Thyroid gland (tissue), 4 donors: ENCODE data around the gene SNTN. TPM values are rescaled to one million over a fixed set of nuclear protein-coding genes. Genes with fewer than 3 reads are reported as not detected.

ENCODE experiments used
- DNase-seq, 2 donors: peaks; one replicate each; pipeline ENCODE4 v3.0.0-alpha.2; 2019
- H3K27ac ChIP-seq, 3 donors: fragments of 200-600 bp; sonication (generic); 1 replicate in 2 of 3; 2 replicates in 1 of 3; pipeline ENCODE4 v1.5.1; 2016 to 2019; ENCODE audit warnings: mild to moderate bottlenecking in 1 of 3, moderate library complexity in 1 of 3
- H3K27me3 ChIP-seq: fragments of 200-600 bp; sonication (generic); one replicate; pipeline ENCODE4 v1.5.1; 2019
- H3K36me3 ChIP-seq, 2 donors: fragments of 200-600 bp; sonication (generic); one replicate each; pipeline ENCODE4 v1.5.1; 2016 to 2019
- H3K4me1 ChIP-seq, 2 donors: fragments of 200-600 bp; sonication (generic); one replicate each; pipeline ENCODE4 v1.5.1; 2017 to 2019
- H3K4me3 ChIP-seq, 3 donors: fragments of 200-600 bp; sonication (generic); replicated peaks in 1 of 3; 1 replicate in 2 of 3; 2 replicates in 1 of 3; pipeline ENCODE4 v1.5.1; 2016; ENCODE audit warnings: mild to moderate bottlenecking in 1 of 3
- H3K9me3 ChIP-seq: fragments of 200-600 bp; sonication (generic); one replicate; pipeline ENCODE4 v1.5.1; 2017
- CTCF ChIP-seq, 6 experiments: fragments of 200-600 bp in 3 of 6; fragments of 450-650 bp in 3 of 6; sonication (generic) in 3 of 6; IDR thresholded peaks; one replicate each; pipeline ENCODE4 v1.5.1; 2016 to 2019; ENCODE audit warnings: antibody characterized with exemption in 6 of 6, mild to moderate bottlenecking in 2 of 6, inconsistent platforms in 1 of 6, moderate library complexity in 1 of 6
- POLR2A ChIP-seq, 2 donors: fragments of 450-650 bp; IDR thresholded peaks; one replicate each; pipeline ENCODE4 v1.6.1; 2017; ENCODE audit warnings: antibody characterized with exemption in 2 of 2, mild to moderate bottlenecking in 2 of 2, moderate library complexity in 1 of 2
- WGBS, 2 donors: methylation state at CpG; one replicate each; pipeline ENCODE4 v1.1.5; 2017; 5-methylcytosine and 5-hydroxymethylcytosine counted together
- intact Hi-C: fragments of 100-400 bp; cut with DNase I; formaldehyde crosslinking; loops from one replicate; pipeline ENCODE4 v1.15.1; 2023
- total RNA-seq, 4 donors: library from RNA; depleted of rRNA; stranded (reverse); fragments of >200 nt; gene quantifications; one replicate each; pipeline ENCODE4 v1.2.3, GENCODE V29; 2016

Gene SNTN
- not detected for total RNA-seq

- Histone ChIP-seq H3K27me3 (no peaks in the 10 kb centered on the region), H3K9me3 (no peaks in the 10 kb centered on the region), H3K27ac (no peak within 1 kb of the TSS), H3K4me3 (no peak within 1 kb of the TSS), H3K36me3 (no peaks in the 10 kb centered on the region), H3K4me1 (no peaks in the 10 kb centered on the region)
- WGBS, 2 donors, result 47 to 71% methylated on average over 5 of the region's 5 CpGs
- TF ChIP-seq CTCF (IDR thresholded peaks at IDR 0.05) (no peak), POLR2A (IDR thresholded peaks at IDR 0.05) (no peak)
- DNase-seq, result no peak
- intact Hi-C loops, result no loop called here
These were observed at the start of gene SNTN for GRCh38 chr3:63652066-63652725. TSS of gene SNTN (plus strand) at chr3:63652675. CDS start at chr3:63652688, 13 bp downstream.

- H3K27me3 ChIP-seq, result no peaks in the 10 kb centered on the region
- no peak for TF ChIP-seq CTCF (IDR thresholded peaks at IDR 0.05)
- TF ChIP-seq POLR2A (IDR thresholded peaks at IDR 0.05), result no peak
- H3K4me3 ChIP-seq, result no peak overlapping the region
- H3K27ac ChIP-seq, result no peak overlapping the region
- H3K4me1 ChIP-seq, result no peaks in the 10 kb centered on the region
- no peak for DNase-seq
- H3K9me3 ChIP-seq, result no peaks in the 10 kb centered on the region
- H3K36me3 ChIP-seq, result no peaks in the 10 kb centered on the region
- intact Hi-C loops, result no loop called here
- WGBS, 2 donors, result 83 to 85% methylated on average over 3 of the region's 3 CpGs
These were observed 44.8 kb upstream of the SNTN start for GRCh38 chr3:63607716-63608115.

- intact Hi-C loops, result no loop called here
- Histone ChIP-seq H3K9me3 (no peaks in the 10 kb centered on the region), H3K4me3 (no peak overlapping the region), H3K27ac (no peak overlapping the region), H3K36me3 (no peaks in the 10 kb centered on the region), H3K27me3 (no peaks in the 10 kb centered on the region), H3K4me1 (no peaks in the 10 kb centered on the region)
- TF ChIP-seq CTCF (IDR thresholded peaks at IDR 0.05) (no peak), POLR2A (IDR thresholded peaks at IDR 0.05) (no peak)
- 84 to 90% methylated on average over 7 of the region's 7 CpGs for WGBS, 2 donors
- no peak for DNase-seq
These were observed 43.1 kb upstream of the SNTN start for GRCh38 chr3:63609408-63609807.

- DNase-seq, result no peak
- H3K27ac ChIP-seq, result no peak overlapping the region
- TF ChIP-seq POLR2A (IDR thresholded peaks at IDR 0.05), result no peak
- TF ChIP-seq CTCF (IDR thresholded peaks at IDR 0.05), result no peak
- 87 to 90% methylated on average over 4 of the region's 4 CpGs for WGBS, 2 donors
- intact Hi-C loops, result no loop called here
- no peaks in the 10 kb centered on the region for H3K27me3 ChIP-seq
- no peaks in the 10 kb centered on the region for H3K9me3 ChIP-seq
- no peaks in the 10 kb centered on the region for H3K4me1 ChIP-seq
- no peak overlapping the region for H3K4me3 ChIP-seq
- H3K36me3 ChIP-seq, result no peaks in the 10 kb centered on the region
These were observed 42.6 kb upstream of the SNTN start for GRCh38 chr3:63609834-63610233.

- WGBS, 2 donors, result 93 to 97% methylated on average over 1 of the region's 1 CpG
- intact Hi-C loops, result no loop called here
- TF ChIP-seq CTCF (IDR thresholded peaks at IDR 0.05) (no peak), POLR2A (IDR thresholded peaks at IDR 0.05) (no peak)
- Histone ChIP-seq H3K4me1 (no peaks in the 10 kb centered on the region), H3K27me3 (no peaks in the 10 kb centered on the region), H3K27ac (no peak overlapping the region), H3K4me3 (no peak overlapping the region), H3K36me3 (no peaks in the 10 kb centered on the region), H3K9me3 (no peaks in the 10 kb centered on the region)
- DNase-seq, result peak in 1 of 2 donors; percentile 2
These were observed 41.1 kb upstream of the SNTN start for GRCh38 chr3:63611382-63611781.
